GM12892 (cell line): Measurements from ENCODE around the gene EPHB4.
"Not testable (repeated sequence)": the region's sequence is repeated elsewhere in the genome, so short reads cannot be mapped to it uniquely, and the experiment has no call there.

Source experiments
- DNase-seq: peaks from one replicate; pipeline ENCODE4 v3.0.0; 2011; ENCODE audit not compliant: insufficient read length
- FAIRE-seq: peaks from 2 replicates; lab custom pipeline; 2011; peaks lifted over from hg19 to GRCh38; lab: Jason Lieb, UNC
- POLR2A ChIP-seq: IDR thresholded peaks from 2 replicates; pipeline ENCODE4 v1.6.1; 2011; ENCODE audit warnings: low read depth, low read length, control low read depth
- POLR2AphosphoS5 ChIP-seq: IDR thresholded peaks from 2 replicates; pipeline ENCODE4 v1.6.1; 2011; ENCODE audit warnings: low read depth, low read length, control low read depth
- TAF1 ChIP-seq: IDR thresholded peaks from 2 replicates; pipeline ENCODE4 v1.6.1; 2011; ENCODE audit warnings: low read depth, mild to moderate bottlenecking, control low read depth, low read length, borderline replicate concordance

Gene EPHB4

GRCh38 chr7:100865372-100865911 lies 38.1 kb upstream of the EPHB4 start:
- FAIRE-seq (no peak), DNase-seq (no peak)
- TF ChIP-seq TAF1 (no peak), POLR2A (no peak), POLR2AphosphoS5 (no peak)

- FAIRE-seq, result no peak
- DNase-seq, result no peak
- TF ChIP-seq TAF1 (no peak), POLR2AphosphoS5 (no peak), POLR2A (no peak)
Observed at GRCh38 chr7:100864263-100864845, 37.0 kb upstream of the EPHB4 start.

GRCh38 chr7:100863406-100863950 lies 36.2 kb upstream of the EPHB4 start:
- FAIRE-seq (no peak), DNase-seq (no peak)

GRCh38 chr7:100861616-100861985 lies 34.3 kb upstream of the EPHB4 start:
- no peak for FAIRE-seq
- DNase-seq, result no peak
- no peak for TF ChIP-seq TAF1
- no peak for TF ChIP-seq POLR2A
- TF ChIP-seq POLR2AphosphoS5, result no peak

More at GRCh38 chr7:100863406-100863950, 36.2 kb upstream of the EPHB4 start:
- TF ChIP-seq TAF1 (no peak), POLR2A (no peak), POLR2AphosphoS5 (no peak)

GRCh38 chr7:100860702-100861615 lies 33.6 kb upstream of the EPHB4 start:
- FAIRE-seq, result no peak
- no peak for TF ChIP-seq TAF1
- DNase-seq, result no peak

GRCh38 chr7:100859856-100860255 lies 32.5 kb upstream of the EPHB4 start:
- DNase-seq (no peak), FAIRE-seq (no peak)
- TF ChIP-seq TAF1 (no peak), POLR2AphosphoS5 (no peak), POLR2A (no peak)

GRCh38 chr7:100856871-100857282 lies 29.6 kb upstream of the EPHB4 start:
- TF ChIP-seq POLR2A, result no peak
- TF ChIP-seq TAF1, result no peak
- TF ChIP-seq POLR2AphosphoS5, result no peak
- FAIRE-seq (no peak), DNase-seq (no peak)

GRCh38 chr7:100855515-100855914 lies 28.2 kb upstream of the EPHB4 start:
- DNase-seq (no peak), FAIRE-seq (no peak)
- TF ChIP-seq POLR2AphosphoS5 (no peak), POLR2A (no peak), TAF1 (no peak)

- DNase-seq, FAIRE-seq: not testable (repeated sequence)
Observed at GRCh38 chr7:100854899-100855298, 27.6 kb upstream of the EPHB4 start.

- TF ChIP-seq POLR2AphosphoS5 (no peak), POLR2A (no peak), TAF1 (no peak)
- DNase-seq (no peak), FAIRE-seq (no peak)
Observed at GRCh38 chr7:100854146-100854895, 27.0 kb upstream of the EPHB4 start.
